C4-2B (cell line): ENCODE data around the gene RHOT1.

Experiments used
- ZFX ChIP-seq: fragments of 450-650 bp; IDR thresholded peaks from 2 replicates; pipeline ENCODE4 v1.6.1; 2017
- TF ChIP-seq, protein P1 (sequence below): fragments of 450-650 bp; conservative IDR thresholded peaks from 2 replicates; pipeline ENCODE4 v1.5.1; 2017; ENCODE audit warnings: mild to moderate bottlenecking

GRCh38 chr17:32226886-32227285, 84.6 kb downstream of the RHOT1 start:
- TF ChIP-seq, protein P1, sequence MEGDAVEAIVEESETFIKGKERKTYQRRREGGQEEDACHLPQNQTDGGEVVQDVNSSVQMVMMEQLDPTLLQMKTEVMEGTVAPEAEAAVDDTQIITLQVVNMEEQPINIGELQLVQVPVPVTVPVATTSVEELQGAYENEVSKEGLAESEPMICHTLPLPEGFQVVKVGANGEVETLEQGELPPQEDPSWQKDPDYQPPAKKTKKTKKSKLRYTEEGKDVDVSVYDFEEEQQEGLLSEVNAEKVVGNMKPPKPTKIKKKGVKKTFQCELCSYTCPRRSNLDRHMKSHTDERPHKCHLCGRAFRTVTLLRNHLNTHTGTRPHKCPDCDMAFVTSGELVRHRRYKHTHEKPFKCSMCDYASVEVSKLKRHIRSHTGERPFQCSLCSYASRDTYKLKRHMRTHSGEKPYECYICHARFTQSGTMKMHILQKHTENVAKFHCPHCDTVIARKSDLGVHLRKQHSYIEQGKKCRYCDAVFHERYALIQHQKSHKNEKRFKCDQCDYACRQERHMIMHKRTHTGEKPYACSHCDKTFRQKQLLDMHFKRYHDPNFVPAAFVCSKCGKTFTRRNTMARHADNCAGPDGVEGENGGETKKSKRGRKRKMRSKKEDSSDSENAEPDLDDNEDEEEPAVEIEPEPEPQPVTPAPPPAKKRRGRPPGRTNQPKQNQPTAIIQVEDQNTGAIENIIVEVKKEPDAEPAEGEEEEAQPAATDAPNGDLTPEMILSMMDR: no peak
- TF ChIP-seq ZFX: no peak
